DOHH2 (cell line): ENCODE measurements around the gene RPS6KA4.

Source experiments
- H3F3A ChIP-seq: fragments of 200-600 bp; sonication (generic), shearing (Covaris generic); 2 replicates; pipeline ENCODE4 v1.6.0; 2016; ENCODE audit warnings: antibody characterized with exemption, mild to moderate bottlenecking; ENCODE audit not compliant: control insufficient read depth, insufficient read depth
- H3K27ac ChIP-seq: fragments of 200-600 bp; sonication (generic); 2 replicates; pipeline ENCODE4 v1.5.1; 2014; ENCODE audit warnings: low read depth, mild to moderate bottlenecking, low read length, moderate library complexity
- H3K27me3 ChIP-seq: fragments of 200-600 bp; sonication (generic); 2 replicates; pipeline ENCODE4 v1.6.1; 2014; ENCODE audit warnings: mild to moderate bottlenecking, low read length, mixed read lengths; ENCODE audit not compliant: control insufficient read depth
- H3K36me3 ChIP-seq: fragments of 200-600 bp; sonication (generic); 2 replicates; pipeline ENCODE4 v1.6.1; 2014; ENCODE audit warnings: mild to moderate bottlenecking, low read length, moderate library complexity, mixed read lengths; ENCODE audit not compliant: control insufficient read depth
- H3K4me1 ChIP-seq: fragments of 200-600 bp; sonication (generic); 2 replicates; pipeline ENCODE4 v1.6.1; 2014; ENCODE audit warnings: mild to moderate bottlenecking, low read length, mixed read lengths; ENCODE audit not compliant: control insufficient read depth
- H3K4me2 ChIP-seq: fragments of 200-600 bp; sonication (generic); 2 replicates; pipeline ENCODE4 v1.6.0; 2014; ENCODE audit warnings: mild to moderate bottlenecking, low read length, moderate library complexity
- H3K4me3 ChIP-seq: fragments of 200-600 bp; sonication (generic); 2 replicates; pipeline ENCODE4 v1.5.1; 2014; ENCODE audit warnings: mild to moderate bottlenecking, low read length, mixed read lengths
- H3K79me2 ChIP-seq: fragments of 200-600 bp; sonication (generic); 2 replicates; pipeline ENCODE4 v1.6.1; 2014; ENCODE audit warnings: mild to moderate bottlenecking, low read length, mixed read lengths; ENCODE audit not compliant: control insufficient read depth
- H3K9me2 ChIP-seq: fragments of 200-600 bp; sonication (generic); replicated peaks from 2 replicates; pipeline ENCODE4 v1.6.1; 2014; ENCODE audit warnings: mild to moderate bottlenecking, low read length, mixed read lengths; ENCODE audit not compliant: control insufficient read depth
- H3K9me3 ChIP-seq: fragments of 200-600 bp; sonication (generic); 2 replicates; pipeline ENCODE4 v1.6.1; 2014; ENCODE audit warnings: antibody characterized with exemption, low read length, mixed read lengths; ENCODE audit not compliant: control insufficient read depth, insufficient read depth
- H4K20me1 ChIP-seq: fragments of 200-600 bp; sonication (generic); 2 replicates; pipeline ENCODE4 v1.6.0; 2014; ENCODE audit warnings: low read depth, mild to moderate bottlenecking, antibody characterized with exemption, low read length, moderate library complexity; ENCODE audit not compliant: control insufficient read depth, insufficient read depth
- CTCF ChIP-seq: fragments of 200-600 bp; sonication (generic); IDR thresholded peaks from one replicate; pipeline ENCODE4 v1.5.1; 2014; ENCODE audit warnings: antibody characterized with exemption, mild to moderate bottlenecking, low read depth, low read length; ENCODE audit not compliant: poor library complexity, severe bottlenecking
- EZH2phosphoT487 ChIP-seq: fragments of 200-600 bp; sonication (generic); IDR thresholded peaks from 2 replicates; pipeline ENCODE4 v1.6.1; 2017; ENCODE audit warnings: borderline replicate concordance, mild to moderate bottlenecking, antibody characterized with exemption, low read length, moderate library complexity, mixed read lengths

The RPS6KA4 gene

GRCh38 chr11:64351136-64351631 lies 7.8 kb upstream of the RPS6KA4 start:
- Histone ChIP-seq H3F3A (peaks cover 5% of the 10 kb centered on the region), H3K36me3 (peaks cover 8% of the 10 kb centered on the region), H3K9me2 (no peaks in the 10 kb centered on the region), H3K4me3 (no peak overlapping the region), H3K4me2 (no peak overlapping the region), H3K79me2 (no peaks in the 10 kb centered on the region), H3K9me3 (no peaks in the 10 kb centered on the region), H3K4me1 (peaks cover 5% of the 10 kb centered on the region), H4K20me1 (no peaks in the 10 kb centered on the region), H3K27ac (no peak overlapping the region), H3K27me3 (no peaks in the 10 kb centered on the region)
- TF ChIP-seq CTCF (no peak), EZH2phosphoT487 (no peak)

GRCh38 chr11:64352099-64352994 lies 6.6 kb upstream of the RPS6KA4 start:
- Histone ChIP-seq H3K4me1 (peaks cover 9% of the 10 kb centered on the region), H3K27ac (no peak overlapping the region), H3K9me3 (no peaks in the 10 kb centered on the region), H3K79me2 (no peaks in the 10 kb centered on the region), H3K9me2 (no peaks in the 10 kb centered on the region), H3K36me3 (peaks cover 8% of the 10 kb centered on the region), H3K27me3 (no peaks in the 10 kb centered on the region), H4K20me1 (no peaks in the 10 kb centered on the region), H3K4me2 (no peak overlapping the region), H3K4me3 (no peak overlapping the region), H3F3A (peaks cover 5% of the 10 kb centered on the region)
- no peak for TF ChIP-seq CTCF

- H3K4me2 ChIP-seq = no peak overlapping the region
- H3F3A ChIP-seq = peaks cover 5% of the 10 kb centered on the region
- H3K27ac ChIP-seq = no peak overlapping the region
- no peaks in the 10 kb centered on the region for H3K27me3 ChIP-seq
- peaks cover 14% of the 10 kb centered on the region for H3K4me1 ChIP-seq
- no peaks in the 10 kb centered on the region for H3K9me3 ChIP-seq
- no peaks in the 10 kb centered on the region for H3K9me2 ChIP-seq
- H4K20me1 ChIP-seq = no peaks in the 10 kb centered on the region
- H3K4me3 ChIP-seq = no peak overlapping the region
- peaks cover 8% of the 10 kb centered on the region for H3K36me3 ChIP-seq
- no peaks in the 10 kb centered on the region for H3K79me2 ChIP-seq
- TF ChIP-seq CTCF = no peak
- no peak for TF ChIP-seq EZH2phosphoT487
These were observed 5.8 kb upstream of the RPS6KA4 start for GRCh38 chr11:64352995-64353714.
